PFSK-1 (cell line): Measurements from ENCODE around the gene CARMIL1.

Experiments used
- FOXP2 ChIP-seq: optimal IDR thresholded peaks from 2 replicates; pipeline ENCODE3; 2011; ENCODE audit warnings: borderline replicate concordance, control low read depth, inconsistent platforms; ENCODE audit not compliant: insufficient read depth; ENCODE audit errors: extremely low read length, extremely low read depth
- POLR2AphosphoS5 ChIP-seq: IDR thresholded peaks from 2 replicates; pipeline ENCODE4 v1.6.1; 2012; ENCODE audit warnings: low read depth, mild to moderate bottlenecking, control low read depth, low read length, moderate library complexity
- REST ChIP-seq, 2 experiments: IDR thresholded peaks; 2 replicates each; pipeline versions ENCODE4 v1.6.1 to v1.8.0; 2011 to 2012; ENCODE audit warnings: low read depth in 2 of 2, low read length in 2 of 2, control low read depth in 1 of 2, inconsistent platforms in 1 of 2, mild to moderate bottlenecking in 1 of 2, moderate library complexity in 1 of 2; ENCODE audit not compliant: insufficient read depth in 1 of 2
- SIN3A ChIP-seq: IDR thresholded peaks from 2 replicates; pipeline ENCODE4 v1.6.1; 2012; ENCODE audit warnings: mild to moderate bottlenecking, low read length, moderate library complexity, borderline replicate concordance; ENCODE audit not compliant: insufficient read depth
- TAF1 ChIP-seq: IDR thresholded peaks from 2 replicates; pipeline ENCODE4 v1.6.1; 2012; ENCODE audit warnings: low read length, control low read depth, borderline replicate concordance; ENCODE audit not compliant: insufficient read depth

Gene CARMIL1

GRCh38 chr6:25259756-25260155 lies 19.4 kb upstream of the CARMIL1 start:
- no peak for TF ChIP-seq TAF1
- TF ChIP-seq REST (IDR thresholded peaks at IDR 0.05; ENCODE audit: insufficient read depth in 1 of 2, low read depth in 2 of 2, low read length in 2 of 2), result no peak
- TF ChIP-seq SIN3A, result no peak
- TF ChIP-seq POLR2AphosphoS5, result no peak
- no peak for TF ChIP-seq FOXP2

DNA sequence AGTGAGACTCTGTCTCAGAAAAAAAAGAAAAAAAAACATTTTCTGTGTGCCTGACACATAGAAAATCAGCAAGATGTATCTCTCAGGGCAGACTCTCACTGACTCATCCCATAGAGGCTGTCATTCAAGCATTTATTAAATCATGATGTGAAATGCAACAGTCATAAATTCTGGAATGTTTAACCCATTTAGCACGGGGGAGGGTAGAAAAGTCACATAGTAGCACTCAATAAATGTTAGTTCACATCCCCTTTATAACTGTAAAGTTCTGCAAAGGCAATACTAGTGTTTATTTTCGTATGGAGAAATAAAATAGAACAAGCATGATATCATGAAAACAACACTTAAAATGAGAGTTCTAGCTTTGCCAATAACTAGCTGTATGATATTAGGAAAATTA lies 15.5 kb upstream of the CARMIL1 start:
- no peak for TF ChIP-seq SIN3A
- TF ChIP-seq FOXP2, result no peak
- no peak for TF ChIP-seq POLR2AphosphoS5
- no peak for TF ChIP-seq REST (IDR thresholded peaks at IDR 0.05; ENCODE audit: insufficient read depth in 1 of 2, low read depth in 2 of 2, low read length in 2 of 2)
- no peak for TF ChIP-seq TAF1

DNA sequence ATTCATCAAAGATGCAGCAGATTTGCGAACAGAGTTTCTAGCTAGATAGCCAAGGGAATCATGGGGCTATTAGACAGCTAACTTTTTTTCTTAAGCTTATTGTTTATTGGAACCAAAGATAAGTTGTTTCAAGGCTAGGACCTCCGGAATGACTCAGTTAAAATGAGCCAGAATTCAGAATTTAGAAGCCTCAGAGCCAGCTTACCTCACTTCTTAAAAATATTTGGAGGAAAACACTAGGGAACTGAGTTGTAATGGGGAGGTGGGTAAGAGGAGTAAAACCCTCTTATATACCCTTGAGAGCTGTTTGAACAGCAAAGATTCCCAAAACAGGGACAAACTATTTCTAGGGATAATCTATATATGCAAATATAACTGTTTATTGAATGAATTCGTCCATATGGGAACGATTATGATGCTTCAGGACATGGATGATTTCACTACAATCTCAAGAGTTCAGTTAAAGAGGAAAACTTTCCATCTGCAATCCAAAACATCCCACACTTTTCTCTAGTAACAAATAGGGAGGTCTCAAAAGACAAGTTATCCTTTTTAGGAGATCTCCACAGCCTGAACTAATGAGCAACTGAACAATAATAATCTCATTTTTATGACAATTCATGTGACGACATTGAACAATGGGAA lies 12.6 kb upstream of the CARMIL1 start:
- TF ChIP-seq FOXP2, result no peak
- no peak for TF ChIP-seq POLR2AphosphoS5
- no peak for TF ChIP-seq REST (IDR thresholded peaks at IDR 0.05; ENCODE audit: insufficient read depth in 1 of 2, low read depth in 2 of 2, low read length in 2 of 2)
- no peak for TF ChIP-seq SIN3A
- no peak for TF ChIP-seq TAF1

DNA sequence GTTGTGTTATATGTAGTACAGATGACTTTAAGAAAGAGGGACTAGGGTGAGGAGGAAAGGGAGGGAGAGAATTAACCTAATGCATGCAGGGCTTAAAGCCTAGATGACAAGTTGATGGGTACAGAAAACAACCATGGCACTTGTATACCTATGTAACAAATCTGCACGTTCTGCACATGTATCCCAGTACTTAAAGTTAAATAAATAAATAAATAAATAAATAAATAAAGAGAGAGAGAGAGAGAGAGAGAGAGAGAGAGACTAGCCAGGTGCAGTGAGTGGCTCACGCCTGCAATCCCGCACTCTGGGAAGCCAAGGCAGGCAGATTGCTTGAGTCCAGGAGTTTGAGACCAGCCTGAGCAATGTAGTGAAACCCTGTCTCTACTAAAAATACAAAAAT lies 11.5 kb upstream of the CARMIL1 start:
- TF ChIP-seq SIN3A (no peak), TAF1 (no peak)

GRCh38 chr6:25270559-25270958 lies 8.6 kb upstream of the CARMIL1 start:
- TF ChIP-seq FOXP2, result no peak
- TF ChIP-seq TAF1, result no peak
- TF ChIP-seq POLR2AphosphoS5, result no peak
- no peak for TF ChIP-seq SIN3A

DNA sequence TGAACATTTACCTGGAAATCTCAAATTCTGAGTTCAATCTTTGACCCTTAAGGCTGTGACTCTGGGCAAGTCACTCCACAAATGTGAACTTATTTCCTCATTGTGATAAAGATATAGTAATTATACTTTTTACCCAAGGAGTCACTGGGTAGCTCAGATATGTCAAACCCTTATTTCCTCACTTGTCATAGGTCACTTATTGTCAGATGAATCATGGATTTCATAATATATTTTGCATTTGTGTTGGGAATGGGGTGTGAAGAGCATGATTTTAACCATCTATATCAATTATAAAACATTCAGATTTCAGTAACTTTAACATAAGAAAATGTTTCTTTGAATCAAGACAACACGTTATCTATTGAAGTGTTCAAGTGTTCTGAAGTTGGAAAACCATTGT lies 3.7 kb upstream of the CARMIL1 start:
- TF ChIP-seq REST (IDR thresholded peaks at IDR 0.05; ENCODE audit: insufficient read depth in 1 of 2, low read depth in 2 of 2, low read length in 2 of 2), result no peak
- TF ChIP-seq SIN3A, result no peak
- no peak for TF ChIP-seq POLR2AphosphoS5
- no peak for TF ChIP-seq FOXP2
- TF ChIP-seq TAF1, result no peak
